ENCODE results near the gene TRIO.

Gene TRIO

DNA sequence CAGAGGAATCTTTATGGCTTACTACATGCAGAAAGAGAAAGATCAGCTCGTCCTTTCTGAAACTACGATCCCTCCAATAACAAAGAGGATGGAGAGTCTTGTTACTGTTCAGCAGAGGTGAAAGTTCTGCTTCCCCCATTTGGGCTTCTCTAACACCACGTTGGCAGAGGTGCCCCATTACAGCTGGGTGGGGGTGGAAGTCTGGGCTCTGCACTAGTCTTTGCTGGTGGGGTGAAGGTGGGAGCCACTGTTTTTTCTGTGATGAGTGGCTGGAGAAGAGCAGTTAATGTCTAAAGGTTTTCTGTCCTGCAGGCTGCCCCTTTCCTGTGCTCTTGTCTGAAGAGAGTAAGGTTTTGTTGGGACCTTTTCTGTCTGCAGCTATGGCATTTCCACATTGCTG is 373.8 kb downstream of the TRIO start:
- no peak overlapping the region for H3K4me3 ChIP-seq (replicated peaks; ENCODE audit: low read depth, low read length)
- DNase-seq (ENCODE audit: extremely low read depth, insufficient read length): no peak
- TF ChIP-seq, protein P1, sequence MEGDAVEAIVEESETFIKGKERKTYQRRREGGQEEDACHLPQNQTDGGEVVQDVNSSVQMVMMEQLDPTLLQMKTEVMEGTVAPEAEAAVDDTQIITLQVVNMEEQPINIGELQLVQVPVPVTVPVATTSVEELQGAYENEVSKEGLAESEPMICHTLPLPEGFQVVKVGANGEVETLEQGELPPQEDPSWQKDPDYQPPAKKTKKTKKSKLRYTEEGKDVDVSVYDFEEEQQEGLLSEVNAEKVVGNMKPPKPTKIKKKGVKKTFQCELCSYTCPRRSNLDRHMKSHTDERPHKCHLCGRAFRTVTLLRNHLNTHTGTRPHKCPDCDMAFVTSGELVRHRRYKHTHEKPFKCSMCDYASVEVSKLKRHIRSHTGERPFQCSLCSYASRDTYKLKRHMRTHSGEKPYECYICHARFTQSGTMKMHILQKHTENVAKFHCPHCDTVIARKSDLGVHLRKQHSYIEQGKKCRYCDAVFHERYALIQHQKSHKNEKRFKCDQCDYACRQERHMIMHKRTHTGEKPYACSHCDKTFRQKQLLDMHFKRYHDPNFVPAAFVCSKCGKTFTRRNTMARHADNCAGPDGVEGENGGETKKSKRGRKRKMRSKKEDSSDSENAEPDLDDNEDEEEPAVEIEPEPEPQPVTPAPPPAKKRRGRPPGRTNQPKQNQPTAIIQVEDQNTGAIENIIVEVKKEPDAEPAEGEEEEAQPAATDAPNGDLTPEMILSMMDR (IDR thresholded peaks at IDR 0.05; ENCODE audit: insufficient read depth, low read length, poor library complexity, severe bottlenecking): no peak
- no peaks in the 10 kb centered on the region for H3K27me3 ChIP-seq (replicated peaks; ENCODE audit: control insufficient read depth, insufficient read depth, low read length)
- no peaks in the 10 kb centered on the region for H3K36me3 ChIP-seq (ENCODE audit: control insufficient read depth, insufficient read depth, low read length)

DNA sequence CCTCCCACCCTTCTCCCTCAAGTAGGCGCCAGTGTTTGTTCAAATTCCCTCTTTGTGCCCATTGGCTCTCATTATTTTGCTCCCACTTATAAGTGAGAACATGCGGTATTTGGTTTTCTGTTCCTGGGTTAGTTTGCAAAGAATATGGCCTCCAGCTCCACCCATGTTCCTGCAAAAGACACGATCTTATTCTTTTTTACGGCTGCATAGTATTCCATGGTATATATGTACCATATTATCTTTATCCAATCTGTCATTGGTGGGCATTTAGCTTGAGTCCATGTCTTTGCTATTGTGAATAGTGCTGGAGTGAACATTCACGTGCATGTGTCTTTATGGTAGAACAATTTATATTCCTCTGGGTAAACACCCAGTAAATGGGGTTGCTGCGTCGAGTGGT is 375.5 kb downstream of the TRIO start:
- H3K27me3 ChIP-seq (replicated peaks; ENCODE audit: control insufficient read depth, insufficient read depth, low read length): no peaks in the 10 kb centered on the region
- no peak overlapping the region for H3K4me3 ChIP-seq (replicated peaks; ENCODE audit: low read depth, low read length)
- TF ChIP-seq, protein P1 (IDR thresholded peaks at IDR 0.05; ENCODE audit: insufficient read depth, low read length, poor library complexity, severe bottlenecking): no peak
- H3K36me3 ChIP-seq (ENCODE audit: control insufficient read depth, insufficient read depth, low read length): no peaks in the 10 kb centered on the region
- no peak for DNase-seq (ENCODE audit: extremely low read depth, insufficient read length)

DNA sequence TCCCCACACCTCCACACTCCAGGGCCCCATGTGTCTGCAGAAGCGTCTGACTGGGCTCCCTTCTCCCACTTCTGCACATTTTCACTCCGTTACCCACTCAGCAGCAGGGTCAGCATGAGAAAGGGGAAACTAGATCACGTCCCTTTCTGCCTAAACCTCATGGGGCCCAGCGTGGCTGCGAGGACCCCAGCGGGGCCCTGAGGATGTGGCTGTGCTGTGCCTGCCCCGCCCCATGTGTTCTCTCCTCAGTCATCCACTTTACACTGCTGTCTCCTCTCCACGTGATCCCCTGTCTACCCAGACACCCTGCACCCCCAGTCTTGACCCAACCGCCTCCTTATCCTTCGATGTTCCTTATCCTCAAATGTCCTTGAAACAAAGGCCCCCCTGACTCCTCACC is 378.6 kb downstream of the TRIO start:
- DNase-seq (ENCODE audit: extremely low read depth, insufficient read length): no peak
- TF ChIP-seq, protein P1 (IDR thresholded peaks at IDR 0.05; ENCODE audit: insufficient read depth, low read length, poor library complexity, severe bottlenecking): no peak
- H3K4me3 ChIP-seq (replicated peaks; ENCODE audit: low read depth, low read length): no peak overlapping the region
- no peaks in the 10 kb centered on the region for H3K36me3 ChIP-seq (ENCODE audit: control insufficient read depth, insufficient read depth, low read length)
- no peaks in the 10 kb centered on the region for H3K27me3 ChIP-seq (replicated peaks; ENCODE audit: control insufficient read depth, insufficient read depth, low read length)

DNA sequence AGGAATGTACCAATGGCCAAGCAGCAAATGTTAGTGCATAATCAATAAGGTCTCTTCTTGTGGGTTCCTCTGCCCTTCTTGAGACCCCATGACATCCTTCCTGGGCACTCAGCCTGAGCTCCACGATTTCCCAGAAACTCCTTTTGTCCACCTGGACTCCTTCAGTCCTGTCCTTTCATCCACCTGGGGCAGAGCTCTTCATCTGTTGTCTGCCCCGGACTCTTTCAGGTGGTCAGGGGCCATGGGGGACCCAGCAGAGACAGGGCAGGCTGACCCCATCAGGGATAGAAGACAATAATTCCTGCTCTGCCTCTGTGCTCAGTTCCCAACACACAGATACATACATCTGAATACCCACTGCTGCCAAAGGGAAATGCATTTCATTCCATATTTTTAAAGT is 379.6 kb downstream of the TRIO start:
- Histone ChIP-seq H3K27me3 (replicated peaks; ENCODE audit: control insufficient read depth, insufficient read depth, low read length) (no peaks in the 10 kb centered on the region), H3K36me3 (ENCODE audit: control insufficient read depth, insufficient read depth, low read length) (no peaks in the 10 kb centered on the region)
- TF ChIP-seq, protein P1 (IDR thresholded peaks at IDR 0.05; ENCODE audit: insufficient read depth, low read length, poor library complexity, severe bottlenecking): no peak

DNA sequence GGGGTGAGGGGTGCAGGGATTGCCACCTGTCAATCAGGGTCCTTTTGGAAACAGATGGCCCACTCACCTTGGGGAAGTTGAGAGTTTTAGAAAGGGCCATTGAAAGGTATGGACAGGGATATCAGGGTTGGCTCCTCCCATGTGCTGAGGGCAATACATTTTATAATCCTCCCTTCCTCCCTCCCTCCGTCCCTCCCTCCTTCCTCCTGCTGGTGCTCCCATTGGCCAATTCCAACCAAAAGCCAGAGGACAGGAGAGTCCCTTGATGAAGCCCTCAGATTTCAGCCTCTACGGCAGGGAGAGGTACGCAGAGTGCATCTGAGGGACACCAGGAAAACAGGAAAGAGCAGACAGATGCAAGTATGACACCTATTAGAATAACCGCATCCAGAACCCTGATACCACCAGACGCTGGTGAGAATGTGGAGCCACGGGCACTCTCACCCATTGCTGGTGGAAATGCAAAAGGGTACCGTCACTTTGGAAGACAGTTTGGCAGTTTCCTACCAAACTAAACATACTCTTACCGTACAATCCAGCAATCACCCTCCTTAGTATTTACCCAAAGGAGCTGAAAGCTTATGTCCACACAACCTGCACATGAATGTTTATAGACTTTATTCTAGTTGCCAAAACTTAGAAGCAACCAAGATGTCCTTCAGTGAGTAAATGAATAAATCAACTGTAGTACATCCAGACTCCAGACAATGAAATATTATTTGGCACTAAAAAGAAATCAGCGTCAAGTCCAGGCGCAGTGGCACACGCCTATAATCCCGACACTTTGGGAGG is 380.3 kb downstream of the TRIO start:
- no peak for DNase-seq (ENCODE audit: extremely low read depth, insufficient read length)
- H3K36me3 ChIP-seq (ENCODE audit: control insufficient read depth, insufficient read depth, low read length): no peaks in the 10 kb centered on the region
- no peaks in the 10 kb centered on the region for H3K27me3 ChIP-seq (replicated peaks; ENCODE audit: control insufficient read depth, insufficient read depth, low read length)
- H3K4me3 ChIP-seq (replicated peaks; ENCODE audit: low read depth, low read length): no peak overlapping the region
- TF ChIP-seq, protein P1 (IDR thresholded peaks at IDR 0.05; ENCODE audit: insufficient read depth, low read length, poor library complexity, severe bottlenecking): no peak

More for the DNA sequence above, 379.6 kb downstream of the TRIO start:
- no peak overlapping the region for H3K4me3 ChIP-seq (replicated peaks; ENCODE audit: low read depth, low read length)
- no peak for DNase-seq (ENCODE audit: extremely low read depth, insufficient read length)
